Measurements from ENCODE around the gene PRKN. TPM values are rescaled to one million over a fixed set of nuclear protein-coding genes. Genes with fewer than 3 reads are reported as not detected.

Gene PRKN
- total RNA-seq, 1 donor from 2014 or later: 2.8 TPM

DNA sequence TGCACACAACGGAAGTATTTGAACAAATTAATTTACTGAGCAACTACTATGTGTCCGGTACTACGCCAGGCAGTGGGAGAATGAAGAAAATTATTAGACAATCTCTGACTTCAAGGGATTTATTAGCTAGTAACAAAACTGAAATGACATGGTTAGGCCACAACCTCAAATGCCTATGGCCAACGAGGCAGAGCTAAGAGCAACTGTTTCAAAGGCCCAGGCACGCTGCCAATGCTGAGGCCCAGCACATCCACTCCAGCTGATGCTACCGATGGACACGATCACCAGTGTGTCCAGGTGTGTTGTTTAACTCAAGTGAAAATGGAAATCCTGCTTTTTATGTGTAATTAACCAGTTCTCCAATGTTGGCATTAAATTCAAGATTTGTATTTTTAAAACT is 420.9 kb downstream of the PRKN start:
- Mint-ChIP-seq H3K4me1 (no peaks in the 10 kb centered on the region), H3K4me3 (no peak overlapping the region)

DNA sequence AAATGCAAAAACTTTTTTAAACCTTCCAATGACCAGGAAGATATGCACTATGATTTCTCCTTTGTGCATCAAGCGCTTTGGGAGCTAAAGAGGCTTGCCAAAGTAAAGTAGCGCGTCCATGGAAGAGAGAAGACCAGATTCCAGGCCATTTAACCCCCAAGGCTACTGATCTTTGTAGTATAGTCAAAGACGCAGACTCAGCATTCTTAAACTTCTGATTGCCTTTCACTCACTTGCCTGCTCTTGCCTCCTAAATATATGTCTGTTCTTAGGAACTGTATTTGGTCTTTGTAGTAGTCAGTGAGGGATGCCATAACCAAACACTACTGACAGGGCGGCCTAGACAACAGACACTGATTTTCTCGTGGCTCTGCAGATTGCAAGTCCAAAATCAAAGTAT is 426.4 kb downstream of the PRKN start:
- DNase-seq (ENCODE audit: low spot score): no peak

More for the DNA sequence above, 420.9 kb downstream of the PRKN start:
- Histone ChIP-seq H3K4me2 (no peak overlapping the region), H3K27me3 (no peaks in the 10 kb centered on the region), H3K79me2 (ENCODE audit: low read depth) (no peaks in the 10 kb centered on the region), H3K4me1 (no peaks in the 10 kb centered on the region), H3K9me3 (ENCODE audit: low read depth) (no peaks in the 10 kb centered on the region), H3K27ac (no peak overlapping the region), H4K20me1 (ENCODE audit: low read depth) (no peaks in the 10 kb centered on the region), H3K36me3 (no peaks in the 10 kb centered on the region), H3K9ac (no peak overlapping the region), H2AFZ (replicated peaks) (no peak overlapping the region), H3K4me3 (no peak overlapping the region), H3F3A (ENCODE audit: low read depth) (no peaks in the 10 kb centered on the region)
- Mint-ChIP-seq H3K36me3 (no peaks in the 10 kb centered on the region), H3K27me3 (ENCODE audit: insufficient read depth, low read depth) (no peaks in the 10 kb centered on the region), H3K27ac (no peak overlapping the region), H3K9me3 (no peaks in the 10 kb centered on the region)
- no peak for TF ChIP-seq EZH2 (IDR thresholded peaks at IDR 0.05)
- no peak for TF ChIP-seq CTCF (IDR thresholded peaks at IDR 0.05)
- TF ChIP-seq EZH2phosphoT487 (IDR thresholded peaks at IDR 0.05): no peak
- DNase-seq (ENCODE audit: low spot score): no peak

DNA sequence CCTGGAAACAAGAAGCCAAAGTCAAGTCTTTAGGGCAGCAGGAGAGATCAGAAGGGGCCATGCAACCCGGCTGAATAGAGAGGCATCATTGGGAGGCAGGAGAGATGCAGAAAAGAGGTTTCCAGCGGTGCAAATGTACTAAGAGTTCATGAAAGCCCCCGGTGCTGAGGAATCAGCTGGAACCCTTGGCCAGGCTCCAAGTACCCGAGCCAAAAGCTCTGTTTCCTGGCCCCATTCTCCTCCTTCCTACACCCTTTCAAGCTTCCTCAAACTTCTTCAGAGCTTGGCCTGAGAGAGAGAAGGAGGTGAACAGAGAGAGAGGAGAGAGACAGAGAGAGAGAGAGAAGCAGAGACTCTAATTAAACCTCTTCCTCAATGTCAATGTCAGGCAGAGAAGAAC is 433.5 kb downstream of the PRKN start:
- Mint-ChIP-seq H3K4me1 (peaks cover 19% of the 10 kb centered on the region), H3K36me3 (no peaks in the 10 kb centered on the region), H3K27me3 (ENCODE audit: insufficient read depth, low read depth) (peaks cover 3% of the 10 kb centered on the region), H3K9me3 (no peaks in the 10 kb centered on the region), H3K27ac (no peak overlapping the region), H3K4me3 (no peak overlapping the region)
- no peak for TF ChIP-seq CTCF (IDR thresholded peaks at IDR 0.05)
- no peak for TF ChIP-seq EZH2phosphoT487 (IDR thresholded peaks at IDR 0.05)
- no peak for TF ChIP-seq EZH2 (IDR thresholded peaks at IDR 0.05)
- Histone ChIP-seq H3K4me2 (no peak overlapping the region), H3K9me3 (ENCODE audit: low read depth) (no peaks in the 10 kb centered on the region), H3K79me2 (ENCODE audit: low read depth) (no peaks in the 10 kb centered on the region), H3K27ac (no peak overlapping the region), H3K9ac (no peak overlapping the region), H2AFZ (replicated peaks) (no peak overlapping the region), H3K4me1 (no peaks in the 10 kb centered on the region), H4K20me1 (ENCODE audit: low read depth) (no peaks in the 10 kb centered on the region), H3K36me3 (no peaks in the 10 kb centered on the region), H3K4me3 (no peak overlapping the region), H3F3A (ENCODE audit: low read depth) (no peaks in the 10 kb centered on the region), H3K27me3 (no peaks in the 10 kb centered on the region)
- no peak for DNase-seq (ENCODE audit: low spot score)

More for the DNA sequence above, 426.4 kb downstream of the PRKN start:
- no peak overlapping the region for H2AFZ ChIP-seq (replicated peaks)
- H4K20me1 ChIP-seq (ENCODE audit: low read depth): no peaks in the 10 kb centered on the region
- no peaks in the 10 kb centered on the region for H3K36me3 Mint-ChIP-seq
- no peaks in the 10 kb centered on the region for H3K79me2 ChIP-seq (ENCODE audit: low read depth)
- no peaks in the 10 kb centered on the region for H3F3A ChIP-seq (ENCODE audit: low read depth)
- peaks cover 7% of the 10 kb centered on the region for H3K4me1 Mint-ChIP-seq
- H3K4me2 ChIP-seq: no peak overlapping the region
- H3K36me3 ChIP-seq: no peaks in the 10 kb centered on the region
- H3K9me3 Mint-ChIP-seq: no peaks in the 10 kb centered on the region
- H3K27me3 ChIP-seq: no peaks in the 10 kb centered on the region
- H3K4me3 ChIP-seq: no peak overlapping the region
- no peak overlapping the region for H3K27ac ChIP-seq
- H3K4me1 ChIP-seq: no peaks in the 10 kb centered on the region
- H3K27ac Mint-ChIP-seq: no peak overlapping the region
- no peak overlapping the region for H3K4me3 Mint-ChIP-seq
- no peak overlapping the region for H3K9ac ChIP-seq
- no peaks in the 10 kb centered on the region for H3K9me3 ChIP-seq (ENCODE audit: low read depth)
- no peaks in the 10 kb centered on the region for H3K27me3 Mint-ChIP-seq (ENCODE audit: insufficient read depth, low read depth)
- TF ChIP-seq CTCF (IDR thresholded peaks at IDR 0.05) (no peak), EZH2phosphoT487 (IDR thresholded peaks at IDR 0.05) (no peak)

Measured in neural progenitor cell (in vitro differentiated cells).